GM23248 (cell line): ENCODE measurements around the gene TMEM151B.

Source experiments
- EZH2 ChIP-seq: fragments of 200-600 bp; sonication (generic); IDR thresholded peaks from 2 replicates; pipeline ENCODE4 v1.6.1; 2018; ENCODE audit warnings: antibody characterized with exemption, mild to moderate bottlenecking; ENCODE audit not compliant: insufficient read depth, poor library complexity, severe bottlenecking
- EZH2phosphoT487 ChIP-seq: fragments of 200-600 bp; sonication (generic); IDR thresholded peaks from 2 replicates; pipeline ENCODE4 v1.6.1; 2018; ENCODE audit warnings: antibody characterized with exemption, moderate library complexity, mild to moderate bottlenecking, low read depth; ENCODE audit not compliant: insufficient read depth

GRCh38 chr6:44258325-44258863 lies 11.9 kb upstream of the TMEM151B start:
- TF ChIP-seq EZH2 (no peak), EZH2phosphoT487 (no peak)
